GM06990 (cell line): Measurements from ENCODE around the gene KCNJ4.

Experiments
- DNase-seq: peaks from one replicate; pipeline ENCODE4 v3.0.0-alpha.2; 2011; ENCODE audit not compliant: insufficient read length; ENCODE audit errors: extremely low read depth
- H3K27me3 ChIP-seq: replicated peaks from 2 replicates; pipeline ENCODE4 v1.6.0; 2011; ENCODE audit warnings: low read length; ENCODE audit not compliant: control insufficient read depth, insufficient read depth
- H3K36me3 ChIP-seq: 2 replicates; pipeline ENCODE4 v1.5.1; 2011; ENCODE audit warnings: low read length; ENCODE audit not compliant: control insufficient read depth, insufficient read depth
- H3K4me3 ChIP-seq: replicated peaks from 2 replicates; pipeline ENCODE4 v1.5.1; 2011; ENCODE audit warnings: low read depth, mild to moderate bottlenecking, control low read depth, low read length
- CTCF ChIP-seq: IDR thresholded peaks from 2 replicates; pipeline ENCODE4 v1.5.1; 2011; ENCODE audit warnings: low read length, control low read depth, mild to moderate bottlenecking, inconsistent platforms; ENCODE audit not compliant: insufficient read depth, poor library complexity, severe bottlenecking

Gene KCNJ4

GRCh38 chr22:38464992-38465672 is 10.1 kb upstream of the KCNJ4 start:
- Histone ChIP-seq H3K36me3 (no peaks in the 10 kb centered on the region), H3K27me3 (no peaks in the 10 kb centered on the region; the same call in none of the 2 replicates), H3K4me3 (no peak overlapping the region)
- no peak for TF ChIP-seq CTCF
- no peak for DNase-seq

- no peak for TF ChIP-seq CTCF
- Histone ChIP-seq H3K4me3 (no peak overlapping the region), H3K27me3 (no peaks in the 10 kb centered on the region; the same call in none of the 2 replicates), H3K36me3 (no peaks in the 10 kb centered on the region)
- DNase-seq, result no peak
Observed at GRCh38 chr22:38462960-38463784, 8.2 kb upstream of the KCNJ4 start.

- Histone ChIP-seq H3K4me3 (no peak overlapping the region), H3K27me3 (peaks cover 3% of the 10 kb centered on the region), H3K36me3 (no peaks in the 10 kb centered on the region)
- no peak for TF ChIP-seq CTCF
- DNase-seq, result peak; percentile 77
Observed at GRCh38 chr22:38461414-38462081, 6.5 kb upstream of the KCNJ4 start.

- no peak overlapping the region for H3K4me3 ChIP-seq
- H3K27me3 ChIP-seq, result peaks cover 3% of the 10 kb centered on the region
- TF ChIP-seq CTCF, result no peak
- no peaks in the 10 kb centered on the region for H3K36me3 ChIP-seq
- DNase-seq, result no peak
Observed at GRCh38 chr22:38461057-38461413, 6.0 kb upstream of the KCNJ4 start.

- TF ChIP-seq CTCF, result no peak
- peaks cover 3% of the 10 kb centered on the region for H3K27me3 ChIP-seq
- H3K4me3 ChIP-seq, result no peak overlapping the region
- no peaks in the 10 kb centered on the region for H3K36me3 ChIP-seq
- DNase-seq, result no peak
Observed at GRCh38 chr22:38460426-38460840, 5.4 kb upstream of the KCNJ4 start.
